Endodermal cell (in vitro differentiated cells): ENCODE measurements around the gene TOM1. TPM values are rescaled to one million over a fixed set of nuclear protein-coding genes. Genes with fewer than 3 reads are reported as not detected.

Source experiments
- DNase-seq: peaks from one replicate; pipeline ENCODE4 v3.0.0-alpha.2; 2017
- H3K27ac ChIP-seq: 2 replicates; pipeline ENCODE4 v1.5.1; 2013; ENCODE audit warnings: mild to moderate bottlenecking, low read depth, low read length, moderate library complexity
- H3K27me3 ChIP-seq: 2 replicates; pipeline ENCODE4 v1.6.1; 2013; ENCODE audit warnings: mild to moderate bottlenecking, low read length, moderate library complexity; ENCODE audit not compliant: insufficient read depth, control insufficient read depth, poor library complexity, severe bottlenecking
- H3K36me3 ChIP-seq: 2 replicates; pipeline ENCODE4 v1.7.0; 2013; ENCODE audit warnings: mild to moderate bottlenecking, low read length, moderate library complexity; ENCODE audit not compliant: control insufficient read depth, insufficient read depth
- H3K4me1 ChIP-seq: one replicate; pipeline ENCODE4 v1.7.0; 2013; ENCODE audit warnings: low read length; ENCODE audit not compliant: control insufficient read depth, insufficient read depth
- H3K4me3 ChIP-seq: 2 replicates; pipeline ENCODE4 v1.5.1; 2013; ENCODE audit warnings: mild to moderate bottlenecking, low read length, moderate library complexity
- H3K9ac ChIP-seq: 2 replicates; pipeline ENCODE4 v1.6.1; 2013; ENCODE audit warnings: mild to moderate bottlenecking, low read length, moderate library complexity; ENCODE audit not compliant: poor library complexity, severe bottlenecking; ENCODE audit errors: extremely low read depth
- H3K9me3 ChIP-seq: 2 replicates; pipeline ENCODE4 v1.6.1; 2013; ENCODE audit warnings: mild to moderate bottlenecking, low read length, moderate library complexity; ENCODE audit not compliant: control insufficient read depth
- H3K27ac Mint-ChIP-seq: 2 replicates; pipeline ENCODE4 v1.8.0; 2020; ENCODE audit warnings: mixed read lengths
- H3K27me3 Mint-ChIP-seq: 2 replicates; pipeline ENCODE4 v1.8.0; 2021; ENCODE audit warnings: mild to moderate bottlenecking, mixed read lengths; ENCODE audit not compliant: insufficient read depth
- H3K36me3 Mint-ChIP-seq: 2 replicates; pipeline ENCODE4 v1.8.0; 2020; ENCODE audit warnings: low read depth, mixed read lengths
- H3K4me1 Mint-ChIP-seq: 2 replicates; pipeline ENCODE4 v1.8.0; 2020; ENCODE audit warnings: mixed read lengths
- H3K4me3 Mint-ChIP-seq: 2 replicates; pipeline ENCODE4 v1.8.0; 2020; ENCODE audit warnings: mild to moderate bottlenecking, moderate library complexity, mixed read lengths
- H3K9me3 Mint-ChIP-seq: 2 replicates; pipeline ENCODE4 v1.8.0; 2020; ENCODE audit warnings: mild to moderate bottlenecking, mixed read lengths
- WGBS, 2 experiments: methylation state at CpG; one replicate each; pipeline versions ENCODE4 v1.1.5 to v1.1.7; 2013; ENCODE audit warnings: missing lambda C conversion rate in 2 of 2, mixed read lengths in 1 of 2; ENCODE audit not compliant: insufficient coverage in 1 of 2, insufficient read length in 1 of 2; 5-methylcytosine and 5-hydroxymethylcytosine counted together
- total RNA-seq, 2 donors: library from RNA; stranded (reverse); fragmentation: NEBNext Ultra II Directional in 1 of 2; extraction: Animal tissue kit (Norgen Biotek cat#: 25700) in 1 of 2; gene quantifications; 2 replicates in 1 of 2; 3 replicates in 1 of 2; pipeline ENCODE4 v1.2.1, GENCODE V29; 2021
- TF ChIP-seq, protein P1 (sequence below): fragments of 200-600 bp; sonication (generic); conservative IDR thresholded peaks from 2 replicates; pipeline ENCODE4 v1.5.0; 2021; ENCODE audit warnings: antibody characterized with exemption, mild to moderate bottlenecking

TOM1 gene
- total RNA-seq, 2 donors from 2014 or later = 31.3 to 33.3 TPM

DNA sequence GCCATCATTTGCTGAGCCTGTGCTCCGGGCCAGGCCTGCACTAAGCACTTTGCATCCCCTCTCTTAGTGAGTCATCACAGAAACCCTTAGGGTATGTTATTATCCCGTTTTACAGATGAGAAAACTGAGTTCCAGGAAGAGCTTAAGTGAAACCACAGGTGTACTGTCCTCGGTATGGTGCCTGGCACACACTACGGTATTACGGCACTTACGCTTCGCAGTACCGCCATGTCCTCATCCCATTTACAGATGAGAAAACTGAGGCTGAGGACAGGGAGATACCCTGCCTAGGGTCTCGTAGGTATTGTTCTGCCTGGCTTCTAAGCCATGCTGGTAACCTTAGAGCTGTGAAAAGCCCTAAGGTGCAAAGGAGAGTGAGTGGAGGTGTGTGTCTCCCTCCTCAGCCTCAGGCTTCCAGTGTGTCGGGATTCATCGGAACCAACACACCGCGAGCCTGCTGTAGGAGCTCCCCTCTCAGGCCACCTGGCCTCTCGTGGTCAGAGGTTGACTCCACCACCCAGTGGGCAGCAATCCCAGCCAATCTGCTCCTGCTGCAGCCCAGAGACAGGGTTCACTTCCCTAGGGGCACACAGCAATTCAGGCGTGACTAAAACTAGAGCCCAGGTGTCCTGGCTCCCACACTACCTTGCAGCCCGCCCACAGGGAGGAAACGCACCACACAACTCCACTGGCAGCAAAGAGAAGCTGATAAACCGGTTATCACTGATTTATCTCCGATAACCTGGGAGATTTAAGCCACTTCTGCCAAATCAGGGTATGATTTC is 41.6 kb downstream of the TOM1 start:
- 93 to 95% methylated on average over 18 to 19 of the region's 19 CpGs for WGBS, 2 experiments
- H3K27ac Mint-ChIP-seq = no peak overlapping the region
- peaks cover 10% of the 10 kb centered on the region for H3K36me3 ChIP-seq

DNA sequence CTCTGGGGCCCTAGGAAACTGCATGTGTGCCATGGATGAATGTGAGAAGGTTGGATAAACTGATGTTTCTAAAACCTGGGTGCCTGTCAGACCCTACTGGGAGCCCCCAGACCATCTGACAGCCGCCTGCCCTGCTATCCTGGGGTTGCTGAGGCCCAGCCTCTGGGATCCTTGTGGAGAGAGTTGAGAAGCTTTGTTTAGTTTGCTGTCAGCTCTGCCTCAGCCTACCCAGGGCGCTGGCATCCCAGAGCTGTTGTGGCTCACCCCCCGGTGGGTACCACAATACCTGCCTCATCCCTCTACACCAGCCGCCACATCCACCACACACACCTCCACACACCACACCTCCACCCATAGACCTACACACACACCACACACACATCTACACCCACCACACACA is 42.7 kb downstream of the TOM1 start:
- no peaks in the 10 kb centered on the region for H3K9me3 ChIP-seq
- TF ChIP-seq, protein P1, sequence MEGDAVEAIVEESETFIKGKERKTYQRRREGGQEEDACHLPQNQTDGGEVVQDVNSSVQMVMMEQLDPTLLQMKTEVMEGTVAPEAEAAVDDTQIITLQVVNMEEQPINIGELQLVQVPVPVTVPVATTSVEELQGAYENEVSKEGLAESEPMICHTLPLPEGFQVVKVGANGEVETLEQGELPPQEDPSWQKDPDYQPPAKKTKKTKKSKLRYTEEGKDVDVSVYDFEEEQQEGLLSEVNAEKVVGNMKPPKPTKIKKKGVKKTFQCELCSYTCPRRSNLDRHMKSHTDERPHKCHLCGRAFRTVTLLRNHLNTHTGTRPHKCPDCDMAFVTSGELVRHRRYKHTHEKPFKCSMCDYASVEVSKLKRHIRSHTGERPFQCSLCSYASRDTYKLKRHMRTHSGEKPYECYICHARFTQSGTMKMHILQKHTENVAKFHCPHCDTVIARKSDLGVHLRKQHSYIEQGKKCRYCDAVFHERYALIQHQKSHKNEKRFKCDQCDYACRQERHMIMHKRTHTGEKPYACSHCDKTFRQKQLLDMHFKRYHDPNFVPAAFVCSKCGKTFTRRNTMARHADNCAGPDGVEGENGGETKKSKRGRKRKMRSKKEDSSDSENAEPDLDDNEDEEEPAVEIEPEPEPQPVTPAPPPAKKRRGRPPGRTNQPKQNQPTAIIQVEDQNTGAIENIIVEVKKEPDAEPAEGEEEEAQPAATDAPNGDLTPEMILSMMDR = no peak
- H3K36me3 Mint-ChIP-seq = peaks cover 14% of the 10 kb centered on the region
- no peaks in the 10 kb centered on the region for H3K27me3 ChIP-seq
- no peak overlapping the region for H3K4me3 ChIP-seq
- H3K4me1 ChIP-seq = no peaks in the 10 kb centered on the region
- H3K27ac Mint-ChIP-seq = no peak overlapping the region
- H3K27me3 Mint-ChIP-seq = no peaks in the 10 kb centered on the region
- DNase-seq = no peak
- no peaks in the 10 kb centered on the region for H3K9me3 Mint-ChIP-seq
- no peaks in the 10 kb centered on the region for H3K4me1 Mint-ChIP-seq
- 98% methylated on average over 4 of the region's 4 CpGs; no CpG with 5 or more reads in 1 of the 2 experiments for WGBS, 2 experiments
- no peak overlapping the region for H3K9ac ChIP-seq
- no peak overlapping the region for H3K27ac ChIP-seq
- no peak overlapping the region for H3K4me3 Mint-ChIP-seq
- H3K36me3 ChIP-seq = peaks cover 10% of the 10 kb centered on the region

More for the DNA sequence above, 41.6 kb downstream of the TOM1 start:
- Histone ChIP-seq H3K9ac (no peak overlapping the region), H3K4me1 (no peaks in the 10 kb centered on the region), H3K27me3 (no peaks in the 10 kb centered on the region), H3K4me3 (no peak overlapping the region), H3K9me3 (no peaks in the 10 kb centered on the region), H3K27ac (no peak overlapping the region)
- no peak for DNase-seq
- Mint-ChIP-seq H3K9me3 (no peaks in the 10 kb centered on the region), H3K27me3 (no peaks in the 10 kb centered on the region), H3K4me3 (no peak overlapping the region), H3K36me3 (peaks cover 15% of the 10 kb centered on the region), H3K4me1 (no peaks in the 10 kb centered on the region)
- TF ChIP-seq, protein P1 = no peak

DNA sequence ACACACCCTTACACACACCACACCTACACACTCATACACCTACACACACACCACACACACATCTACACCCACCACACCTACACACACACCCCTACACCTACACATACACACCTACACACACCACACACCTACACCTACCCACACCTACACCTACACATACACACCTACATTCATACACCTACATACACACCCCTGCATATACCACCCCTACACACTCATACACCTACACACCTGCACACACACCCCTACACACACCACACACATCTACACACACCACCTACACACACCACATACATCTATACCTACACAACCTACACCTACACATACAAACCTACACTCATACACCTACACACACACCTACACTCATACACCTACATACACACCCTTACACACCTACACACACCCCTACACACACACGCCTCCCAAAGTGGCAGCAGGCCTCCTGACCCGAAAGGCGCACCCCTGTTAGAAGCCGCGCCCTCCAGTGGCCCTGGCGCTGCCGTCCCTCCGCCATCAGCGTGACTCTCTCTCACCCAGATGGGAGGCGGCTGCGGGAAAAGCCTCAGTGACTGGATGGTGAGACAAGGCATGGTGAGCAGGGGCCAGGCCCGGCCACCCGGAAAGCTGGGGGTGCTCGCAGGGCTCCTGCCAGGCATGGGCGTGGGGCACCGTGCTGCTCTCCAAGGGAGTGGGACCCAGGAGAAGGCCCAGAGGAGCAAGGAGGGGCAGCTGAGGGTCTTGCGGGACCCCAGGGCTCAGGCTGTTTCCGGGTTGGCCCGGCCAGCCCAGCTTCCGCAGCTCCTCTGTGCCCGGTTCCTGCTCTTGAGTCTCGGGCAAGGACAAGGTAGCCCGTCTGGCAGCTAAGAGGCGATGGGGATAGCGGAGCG is 44.2 kb downstream of the TOM1 start:
- WGBS, 2 experiments = 93 to 95% methylated on average over 16 to 26 of the region's 26 CpGs
- Mint-ChIP-seq H3K9me3 (no peaks in the 10 kb centered on the region), H3K4me1 (no peaks in the 10 kb centered on the region), H3K4me3 (no peak overlapping the region), H3K27ac (no peak overlapping the region), H3K27me3 (no peaks in the 10 kb centered on the region), H3K36me3 (peaks cover 14% of the 10 kb centered on the region)
- Histone ChIP-seq H3K4me1 (no peaks in the 10 kb centered on the region), H3K9me3 (no peaks in the 10 kb centered on the region), H3K27ac (no peak overlapping the region), H3K27me3 (no peaks in the 10 kb centered on the region), H3K9ac (no peak overlapping the region), H3K4me3 (no peak overlapping the region), H3K36me3 (peaks cover 10% of the 10 kb centered on the region)
- no peak for DNase-seq
- TF ChIP-seq, protein P1 = no peak
